HG02798 (cell line): ENCODE results near the gene FERMT2.
"Not testable (repeated sequence)": the region's sequence is repeated elsewhere in the genome, so short reads cannot be mapped to it uniquely, and the experiment has no call there.

Experiments
- ATAC-seq: cut with Tn5 transposase; IDR thresholded peaks from one replicate; pipeline ENCODE4 v1.9.1; 2021; ENCODE audit warnings: mild to moderate bottlenecking; ENCODE audit not compliant: unreplicated experiment, poor library complexity

FERMT2 gene

GRCh38 chr14:52948039-52948438, 2.8 kb downstream of the FERMT2 start:
- no peak for ATAC-seq

- ATAC-seq, result no peak
Measured at GRCh38 chr14:52944254-52944653, 6.6 kb downstream of the FERMT2 start.

- no peak for ATAC-seq
Measured at GRCh38 chr14:52939427-52939826, 11.4 kb downstream of the FERMT2 start.

- no peak for ATAC-seq
Measured at GRCh38 chr14:52937869-52938268, 13.0 kb downstream of the FERMT2 start.

GRCh38 chr14:52937306-52937705, 13.5 kb downstream of the FERMT2 start:
- no peak for ATAC-seq

- ATAC-seq, result no peak
Measured at GRCh38 chr14:52936437-52936836, 14.4 kb downstream of the FERMT2 start.

- no peak for ATAC-seq
Measured at GRCh38 chr14:52935833-52936232, 15.0 kb downstream of the FERMT2 start.

GRCh38 chr14:52934762-52935161, 16.1 kb downstream of the FERMT2 start:
- no peak for ATAC-seq

- no peak for ATAC-seq
Measured at GRCh38 chr14:52929192-52929807, 21.6 kb downstream of the FERMT2 start.

- ATAC-seq, result no peak
Measured at GRCh38 chr14:52926953-52927352, 23.9 kb downstream of the FERMT2 start.

GRCh38 chr14:52923902-52924575, 26.8 kb downstream of the FERMT2 start:
- ATAC-seq, result no peak

- no peak for ATAC-seq
Measured at GRCh38 chr14:52922656-52923055, 28.2 kb downstream of the FERMT2 start.

- no peak for ATAC-seq
Measured at GRCh38 chr14:52922059-52922458, 28.8 kb downstream of the FERMT2 start.

- not testable (repeated sequence) for ATAC-seq
Measured at GRCh38 chr14:52920411-52920810, 30.4 kb downstream of the FERMT2 start.

GRCh38 chr14:52919971-52920370, 30.9 kb downstream of the FERMT2 start:
- no peak for ATAC-seq

GRCh38 chr14:52918486-52918885, 32.4 kb downstream of the FERMT2 start:
- peak; percentile 83 for ATAC-seq

- ATAC-seq, result no peak
Measured at GRCh38 chr14:52917735-52918134, 33.1 kb downstream of the FERMT2 start.

- no peak for ATAC-seq
Measured at GRCh38 chr14:52914295-52914694, 36.6 kb downstream of the FERMT2 start.

- no peak for ATAC-seq
Measured at GRCh38 chr14:52913271-52913670, 37.6 kb downstream of the FERMT2 start.

- no peak for ATAC-seq
Measured at GRCh38 chr14:52911904-52912303, 38.9 kb downstream of the FERMT2 start.

- no peak for ATAC-seq
Measured at GRCh38 chr14:52910572-52910971, 40.3 kb downstream of the FERMT2 start.

- ATAC-seq, result no peak
Measured at GRCh38 chr14:52907949-52908348, 42.9 kb downstream of the FERMT2 start.
